Sigmoid colon (tissue), 4 donors: ENCODE results near the gene LGR5.

Experiments used
- POLR2A ChIP-seq, 2 donors: fragments of 450-650 bp; IDR thresholded peaks; one replicate each; pipeline ENCODE4 v1.6.1; 2016; ENCODE audit warnings: antibody characterized with exemption in 2 of 2, mild to moderate bottlenecking in 2 of 2, moderate library complexity in 2 of 2
- POLR2AphosphoS5 ChIP-seq, 4 donors: sonication (generic); formaldehyde crosslinking; IDR thresholded peaks; one replicate each; pipeline ENCODE4 v1.6.1; 2017; ENCODE audit warnings: antibody characterized with exemption in 4 of 4

GRCh38 chr12:71589478-71589881 is 149.9 kb downstream of the LGR5 start:
- TF ChIP-seq POLR2A (IDR thresholded peaks at IDR 0.05) = no peak
- TF ChIP-seq POLR2AphosphoS5 (IDR thresholded peaks at IDR 0.05) = no peak
